ENCODE measurements around the gene MAP4K4. TPM values are rescaled to one million over a fixed set of nuclear protein-coding genes. Genes with fewer than 3 reads are reported as not detected.
A peak's percentile ranks its signal among the peaks of the same experiment; 100 is the strongest.

MAP4K4 gene
- total RNA-seq, 1 donor from 2014 or later = 76.9 TPM

GRCh38 chr2:101818531-101819451 lies 121.3 kb downstream of the MAP4K4 start:
- intact Hi-C loops (cut with DNase I) = no loop called here

GRCh38 chr2:101820519-101820918 lies 123.0 kb downstream of the MAP4K4 start:
- intact Hi-C loops (cut with DNase I) = no loop called here

More at GRCh38 chr2:101818531-101819451, 121.3 kb downstream of the MAP4K4 start:
- DNase-seq = no peak
- no peak for ATAC-seq (ENCODE audit: poor library complexity)

GRCh38 chr2:101821059-101821805 lies 123.7 kb downstream of the MAP4K4 start:
- ATAC-seq (ENCODE audit: poor library complexity) = no peak
- intact Hi-C loops (cut with DNase I) = no loop called here
- DNase-seq = no peak

More at GRCh38 chr2:101820519-101820918, 123.0 kb downstream of the MAP4K4 start:
- DNase-seq (no peak), ATAC-seq (ENCODE audit: poor library complexity) (peak; percentile 19)

GRCh38 chr2:101821828-101822458 lies 124.4 kb downstream of the MAP4K4 start:
- DNase-seq = no peak
- ATAC-seq (ENCODE audit: poor library complexity) = no peak
- intact Hi-C loops (cut with DNase I) = no loop called here

GRCh38 chr2:101823347-101823791 lies 125.9 kb downstream of the MAP4K4 start:
- intact Hi-C loops (cut with DNase I) = no loop called here
- DNase-seq (no peak), ATAC-seq (ENCODE audit: poor library complexity) (peak; percentile 74)

GRCh38 chr2:101823859-101824258 lies 126.4 kb downstream of the MAP4K4 start:
- ATAC-seq (ENCODE audit: poor library complexity) = no peak
- intact Hi-C loops (cut with DNase I) = no loop called here
- DNase-seq = no peak

GRCh38 chr2:101826716-101827115 lies 129.2 kb downstream of the MAP4K4 start:
- ATAC-seq (ENCODE audit: poor library complexity) (no peak), DNase-seq (no peak)
- intact Hi-C loops (cut with DNase I) = no loop called here

- ATAC-seq (ENCODE audit: poor library complexity) = peak; percentile 34
- DNase-seq = no peak
- intact Hi-C loops (cut with DNase I) = no loop called here
Measured at GRCh38 chr2:101827246-101827645, 129.7 kb downstream of the MAP4K4 start.

- DNase-seq (no peak), ATAC-seq (ENCODE audit: poor library complexity) (no peak)
- intact Hi-C loops (cut with DNase I) = no loop called here
Measured at GRCh38 chr2:101828257-101828656, 130.8 kb downstream of the MAP4K4 start.

GRCh38 chr2:101828673-101829334 lies 131.3 kb downstream of the MAP4K4 start:
- no peak for DNase-seq
- intact Hi-C loops (cut with DNase I) = no loop called here
- peak; percentile 52 for ATAC-seq (ENCODE audit: poor library complexity)

GRCh38 chr2:101829429-101829828 lies 131.9 kb downstream of the MAP4K4 start:
- DNase-seq = no peak
- intact Hi-C loops (cut with DNase I) = no loop called here
- ATAC-seq (ENCODE audit: poor library complexity) = no peak

GRCh38 chr2:101830146-101830545 lies 132.6 kb downstream of the MAP4K4 start:
- no peak for DNase-seq
- intact Hi-C loops (cut with DNase I) = loop anchor here (5.0 to 10.0 kb wide), 4 partner anchors 133 to 485 kb away; partner anchors contain the start of gene MAP4K4
- ATAC-seq (ENCODE audit: poor library complexity) = no peak

- DNase-seq (no peak), ATAC-seq (ENCODE audit: poor library complexity) (no peak)
- intact Hi-C loops (cut with DNase I) = loop anchor here (5.0 to 10.0 kb wide), 4 partner anchors 133 to 486 kb away; partner anchors contain the start of gene MAP4K4
Measured at GRCh38 chr2:101830555-101830954, 133.0 kb downstream of the MAP4K4 start.

GRCh38 chr2:101831351-101831865 lies 133.9 kb downstream of the MAP4K4 start:
- intact Hi-C loops (cut with DNase I) = loop anchor here (5.0 to 10.0 kb wide), 4 partner anchors 134 to 487 kb away; partner anchors contain the start of gene MAP4K4
- peak; percentile 76 for DNase-seq
- ATAC-seq (ENCODE audit: poor library complexity) = peak; percentile 87

- DNase-seq = no peak
- no peak for ATAC-seq (ENCODE audit: poor library complexity)
- intact Hi-C loops (cut with DNase I) = loop anchor here (5.0 to 10.0 kb wide), 4 partner anchors 135 to 487 kb away; partner anchors contain the start of gene MAP4K4
Measured at GRCh38 chr2:101832114-101832513, 134.6 kb downstream of the MAP4K4 start.

GRCh38 chr2:101833890-101834523 lies 136.5 kb downstream of the MAP4K4 start:
- ATAC-seq (ENCODE audit: poor library complexity) (no peak), DNase-seq (no peak)
- intact Hi-C loops (cut with DNase I) = loop anchor here (5.0 to 10.0 kb wide), 4 partner anchors 137 to 489 kb away; partner anchors contain the start of gene MAP4K4

- ATAC-seq (ENCODE audit: poor library complexity) = no peak
- intact Hi-C loops (cut with DNase I) = loop anchor here (10.0 kb wide), 1 partner anchor 493 kb away; no protein-coding TSS in a partner anchor
- DNase-seq = no peak
Measured at GRCh38 chr2:101837354-101837753, 139.8 kb downstream of the MAP4K4 start.
